Prostate gland (tissue), 2 donors: ENCODE results near the gene ATXN1.

Experiments
- CTCF ChIP-seq, 4 experiments: fragments of 200-600 bp in 2 of 4; fragments of 450-650 bp in 2 of 4; sonication (generic) in 2 of 4; IDR thresholded peaks; 1 replicate in 3 of 4; 2 replicates in 1 of 4; pipeline ENCODE4 v1.5.1; 2016 to 2019; ENCODE audit warnings: antibody characterized with exemption in 4 of 4, mild to moderate bottlenecking in 2 of 4, moderate library complexity in 2 of 4
- POLR2A ChIP-seq: fragments of 450-650 bp; IDR thresholded peaks from one replicate; pipeline ENCODE4 v1.6.1; 2016; ENCODE audit warnings: antibody characterized with exemption, mild to moderate bottlenecking
- POLR2AphosphoS5 ChIP-seq: sonication (generic); formaldehyde crosslinking; IDR thresholded peaks from one replicate; pipeline ENCODE4 v1.6.1; 2017; ENCODE audit warnings: antibody characterized with exemption

- TF ChIP-seq POLR2A (no peak), CTCF (IDR thresholded peaks at IDR 0.05) (no peak), POLR2AphosphoS5 (no peak)
These were observed 432.0 kb downstream of the ATXN1 start for GRCh38 chr6:16329233-16329632.
